ENCODE measurements around the gene TRPM2. TPM values are rescaled to one million over a fixed set of nuclear protein-coding genes. Genes with fewer than 3 reads are reported as not detected.
"Not testable (repeated sequence)": the region's sequence is repeated elsewhere in the genome, so short reads cannot be mapped to it uniquely, and the experiment has no call there.

TRPM2 gene
- total RNA-seq, 1 experiment from 2014 or later, result 0.26 TPM

DNA sequence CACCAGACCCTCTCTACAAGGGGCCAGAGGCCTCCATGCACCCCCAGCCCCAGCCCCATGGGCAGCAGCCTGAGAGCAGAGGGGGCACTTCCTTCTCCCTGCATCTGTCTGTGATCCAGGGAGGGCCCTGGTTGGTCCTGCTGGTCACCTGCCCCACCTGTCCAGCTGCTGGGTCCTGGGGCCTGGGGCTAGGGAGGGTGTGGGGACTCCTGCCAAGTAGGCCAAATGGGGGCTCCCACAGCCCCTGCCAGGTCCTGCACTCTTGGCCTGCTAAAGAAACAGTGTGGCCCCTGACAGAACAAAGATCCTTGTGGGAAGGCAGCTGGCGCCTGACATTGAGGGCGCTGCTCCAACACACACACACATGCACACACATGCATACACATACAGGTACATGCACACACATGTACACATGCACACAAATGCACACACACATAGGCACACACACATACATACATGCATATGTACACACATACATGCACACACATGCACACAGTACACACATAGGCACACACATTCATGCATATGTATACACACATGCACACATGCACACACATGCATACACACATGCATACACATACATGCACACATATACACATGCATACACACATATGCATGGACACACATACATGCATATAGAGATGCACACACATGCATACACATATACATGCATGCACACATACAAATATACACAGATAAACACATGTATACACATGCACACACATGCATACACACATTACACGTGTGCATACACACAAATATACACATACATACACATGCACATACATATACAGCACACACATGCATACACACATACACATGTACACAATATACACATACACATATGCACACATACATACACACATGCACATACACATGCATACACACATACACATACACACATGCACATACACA is 49.9 kb downstream of the TRPM2 start:
- CTCF ChIA-PET, result no interaction called here
- ATAC-seq, result no peak

DNA sequence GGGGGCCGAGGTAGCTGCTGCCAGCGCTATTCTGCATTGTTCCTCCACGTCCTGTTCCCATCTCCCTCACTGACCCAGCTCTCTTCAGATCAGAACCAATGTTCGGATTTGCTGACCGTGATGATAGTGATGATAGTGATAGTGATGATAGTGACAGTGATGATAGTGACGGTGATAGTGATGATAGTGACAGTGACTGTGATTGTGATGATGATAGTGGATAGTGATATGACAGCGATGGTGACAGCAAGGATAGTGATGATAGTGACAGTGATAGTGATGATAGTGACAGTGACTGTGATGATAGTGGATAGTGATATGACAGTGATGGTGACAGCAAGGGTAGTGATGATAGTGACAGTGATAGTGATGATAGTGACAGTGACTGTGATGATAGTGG is 51.1 kb downstream of the TRPM2 start:
- DNase-seq (ENCODE audit: low read depth, low spot score); BruUV-seq (replicated peaks); H3K9me3 ChIP-seq (ENCODE audit: control insufficient read depth, insufficient read depth, low read depth, low read length); POLR2A ChIA-PET; CTCF ChIA-PET; in situ Hi-C loops (cut with HindIII; ENCODE audit: low pct_unique_long_range_greater_than_20kb, low sequenced_read_pairs); H3K27me3 ChIP-seq (ENCODE audit: control insufficient read depth, insufficient read depth, low read length); H3K36me3 ChIP-seq (ENCODE audit: control insufficient read depth, insufficient read depth, low read length); H3K4me1 ChIP-seq (ENCODE audit: control insufficient read depth, insufficient read depth, low read length); H3K27ac ChIP-seq (ENCODE audit: low read length); H3K4me3 ChIP-seq (ENCODE audit: low read depth in 2 of 2, low read length in 2 of 2); intact Hi-C loops (cut with micrococcal nuclease; ENCODE audit: unreplicated experiment); ATAC-seq: not testable (repeated sequence)

More for the DNA sequence above, 49.9 kb downstream of the TRPM2 start:
- in situ Hi-C loops (cut with HindIII; ENCODE audit: low pct_unique_long_range_greater_than_20kb, low sequenced_read_pairs), result no loop called here
- no peak overlapping the region for H3K4me3 ChIP-seq (ENCODE audit: low read depth in 2 of 2, low read length in 2 of 2)
- TF ChIP-seq, protein P1, sequence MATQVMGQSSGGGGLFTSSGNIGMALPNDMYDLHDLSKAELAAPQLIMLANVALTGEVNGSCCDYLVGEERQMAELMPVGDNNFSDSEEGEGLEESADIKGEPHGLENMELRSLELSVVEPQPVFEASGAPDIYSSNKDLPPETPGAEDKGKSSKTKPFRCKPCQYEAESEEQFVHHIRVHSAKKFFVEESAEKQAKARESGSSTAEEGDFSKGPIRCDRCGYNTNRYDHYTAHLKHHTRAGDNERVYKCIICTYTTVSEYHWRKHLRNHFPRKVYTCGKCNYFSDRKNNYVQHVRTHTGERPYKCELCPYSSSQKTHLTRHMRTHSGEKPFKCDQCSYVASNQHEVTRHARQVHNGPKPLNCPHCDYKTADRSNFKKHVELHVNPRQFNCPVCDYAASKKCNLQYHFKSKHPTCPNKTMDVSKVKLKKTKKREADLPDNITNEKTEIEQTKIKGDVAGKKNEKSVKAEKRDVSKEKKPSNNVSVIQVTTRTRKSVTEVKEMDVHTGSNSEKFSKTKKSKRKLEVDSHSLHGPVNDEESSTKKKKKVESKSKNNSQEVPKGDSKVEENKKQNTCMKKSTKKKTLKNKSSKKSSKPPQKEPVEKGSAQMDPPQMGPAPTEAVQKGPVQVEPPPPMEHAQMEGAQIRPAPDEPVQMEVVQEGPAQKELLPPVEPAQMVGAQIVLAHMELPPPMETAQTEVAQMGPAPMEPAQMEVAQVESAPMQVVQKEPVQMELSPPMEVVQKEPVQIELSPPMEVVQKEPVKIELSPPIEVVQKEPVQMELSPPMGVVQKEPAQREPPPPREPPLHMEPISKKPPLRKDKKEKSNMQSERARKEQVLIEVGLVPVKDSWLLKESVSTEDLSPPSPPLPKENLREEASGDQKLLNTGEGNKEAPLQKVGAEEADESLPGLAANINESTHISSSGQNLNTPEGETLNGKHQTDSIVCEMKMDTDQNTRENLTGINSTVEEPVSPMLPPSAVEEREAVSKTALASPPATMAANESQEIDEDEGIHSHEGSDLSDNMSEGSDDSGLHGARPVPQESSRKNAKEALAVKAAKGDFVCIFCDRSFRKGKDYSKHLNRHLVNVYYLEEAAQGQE (IDR thresholded peaks at IDR 0.05; ENCODE audit: insufficient read depth in 1 of 2, low read depth in 2 of 2, low read length in 1 of 2), result no peak
- no peak for TF ChIP-seq SIN3A (IDR thresholded peaks at IDR 0.05; ENCODE audit: borderline replicate concordance, insufficient read depth, low read depth, low read length)
- TF ChIP-seq TCF7L2 (IDR thresholded peaks at IDR 0.05; ENCODE audit: low read depth, low read length), result no peak
- TF ChIP-seq, protein P2, sequence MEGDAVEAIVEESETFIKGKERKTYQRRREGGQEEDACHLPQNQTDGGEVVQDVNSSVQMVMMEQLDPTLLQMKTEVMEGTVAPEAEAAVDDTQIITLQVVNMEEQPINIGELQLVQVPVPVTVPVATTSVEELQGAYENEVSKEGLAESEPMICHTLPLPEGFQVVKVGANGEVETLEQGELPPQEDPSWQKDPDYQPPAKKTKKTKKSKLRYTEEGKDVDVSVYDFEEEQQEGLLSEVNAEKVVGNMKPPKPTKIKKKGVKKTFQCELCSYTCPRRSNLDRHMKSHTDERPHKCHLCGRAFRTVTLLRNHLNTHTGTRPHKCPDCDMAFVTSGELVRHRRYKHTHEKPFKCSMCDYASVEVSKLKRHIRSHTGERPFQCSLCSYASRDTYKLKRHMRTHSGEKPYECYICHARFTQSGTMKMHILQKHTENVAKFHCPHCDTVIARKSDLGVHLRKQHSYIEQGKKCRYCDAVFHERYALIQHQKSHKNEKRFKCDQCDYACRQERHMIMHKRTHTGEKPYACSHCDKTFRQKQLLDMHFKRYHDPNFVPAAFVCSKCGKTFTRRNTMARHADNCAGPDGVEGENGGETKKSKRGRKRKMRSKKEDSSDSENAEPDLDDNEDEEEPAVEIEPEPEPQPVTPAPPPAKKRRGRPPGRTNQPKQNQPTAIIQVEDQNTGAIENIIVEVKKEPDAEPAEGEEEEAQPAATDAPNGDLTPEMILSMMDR (IDR thresholded peaks at IDR 0.05), result no peak
- TF ChIP-seq POLR2AphosphoS5 (IDR thresholded peaks at IDR 0.05; ENCODE audit: low read depth, low read length), result no peak
- no peaks in the 10 kb centered on the region for H3K4me1 ChIP-seq (ENCODE audit: control insufficient read depth, insufficient read depth, low read length)
- BruUV-seq (replicated peaks), result no TSS peak
- DNase-seq (ENCODE audit: low read depth, low spot score), result no peak
- POLR2A ChIA-PET, result no interaction called here
- intact Hi-C loops (cut with micrococcal nuclease; ENCODE audit: unreplicated experiment), result no loop called here
- no peaks in the 10 kb centered on the region for H3K9me3 ChIP-seq (ENCODE audit: control insufficient read depth, insufficient read depth, low read depth, low read length)
- H3K27me3 ChIP-seq (ENCODE audit: control insufficient read depth, insufficient read depth, low read length), result no peaks in the 10 kb centered on the region
- no peaks in the 10 kb centered on the region for H3K36me3 ChIP-seq (ENCODE audit: control insufficient read depth, insufficient read depth, low read length)
- no peak overlapping the region for H3K27ac ChIP-seq (ENCODE audit: low read length)
